HAP-1 (cell line): ENCODE measurements around the gene PARP16.

Source experiments
- DNase-seq, 2 experiments: peaks; one replicate each; pipeline ENCODE4 v3.0.0-alpha.2; 2016 to 2020; ENCODE audit warnings: low spot score in 2 of 2
- H3K27me3 ChIP-seq: fragments of 250-450 bp; sonication (Bioruptor Pico); 2 replicates; pipeline ENCODE4 v1.5.1; 2020; ENCODE audit warnings: low read depth, mild to moderate bottlenecking, moderate library complexity
- H3K36me3 ChIP-seq: fragments of 250-450 bp; sonication (Bioruptor Pico); replicated peaks from 2 replicates; pipeline ENCODE4 v1.5.1; 2020; ENCODE audit warnings: mild to moderate bottlenecking
- H3K4me1 ChIP-seq: fragments of 250-450 bp; sonication (Bioruptor Pico); 2 replicates; pipeline ENCODE4 v1.5.1; 2020; ENCODE audit warnings: mild to moderate bottlenecking
- H3K4me3 ChIP-seq: fragments of 250-450 bp; sonication (Bioruptor Pico); 2 replicates; pipeline ENCODE4 v1.5.1; 2020; ENCODE audit warnings: mild to moderate bottlenecking, moderate library complexity
- H3K9me3 ChIP-seq: fragments of 250-450 bp; sonication (Bioruptor Pico); 2 replicates; pipeline ENCODE4 v1.5.1; 2020; ENCODE audit warnings: mild to moderate bottlenecking, moderate library complexity
- in situ Hi-C: fragments of 300-500 bp; cut with MboI; formaldehyde crosslinking; loops from 3 replicates; pipeline ENCODE4 v1.14.3; 2020; ENCODE audit warnings: low sequenced_read_pairs, inconsistent platforms, mixed read lengths

The PARP16 gene

GRCh38 chr15:65222891-65223290, 63.8 kb downstream of the PARP16 start:
- no peaks in the 10 kb centered on the region for H3K9me3 ChIP-seq
- DNase-seq = no peak
- in situ Hi-C loops = no loop called here
- no peak overlapping the region for H3K4me3 ChIP-seq
- no peaks in the 10 kb centered on the region for H3K36me3 ChIP-seq
- peaks cover 21% of the 10 kb centered on the region for H3K4me1 ChIP-seq
- no peaks in the 10 kb centered on the region for H3K27me3 ChIP-seq

- no peak for DNase-seq
- Histone ChIP-seq H3K4me3 (no peak overlapping the region), H3K27me3 (no peaks in the 10 kb centered on the region), H3K4me1 (peaks cover 14% of the 10 kb centered on the region), H3K9me3 (no peaks in the 10 kb centered on the region), H3K36me3 (no peaks in the 10 kb centered on the region)
- in situ Hi-C loops = no loop called here
These were observed 65.0 kb downstream of the PARP16 start for GRCh38 chr15:65221697-65222096.

DNA sequence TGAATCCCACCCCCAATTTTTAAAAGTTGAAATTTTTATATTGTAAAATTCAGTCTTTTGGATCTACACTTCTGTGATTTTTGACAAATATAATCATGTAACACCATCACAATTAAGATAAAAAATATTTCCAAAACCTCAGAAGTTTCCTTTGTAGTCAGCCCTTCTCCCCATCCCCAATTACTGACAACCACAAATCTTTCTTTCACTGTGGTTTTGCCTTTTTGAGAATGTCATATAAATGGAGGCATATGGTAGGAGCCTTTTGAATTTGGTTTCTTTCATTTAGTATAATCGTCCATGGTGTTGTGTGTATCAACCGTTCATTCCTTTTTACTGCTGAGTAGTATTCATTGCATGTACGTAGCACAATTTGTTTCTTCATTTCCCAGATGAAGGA, 67.5 kb downstream of the PARP16 start:
- Histone ChIP-seq H3K27me3 (no peaks in the 10 kb centered on the region), H3K4me1 (peaks cover 7% of the 10 kb centered on the region), H3K4me3 (no peak overlapping the region), H3K36me3 (no peaks in the 10 kb centered on the region), H3K9me3 (no peaks in the 10 kb centered on the region)
- in situ Hi-C loops = no loop called here
- no peak for DNase-seq

GRCh38 chr15:65217526-65218482, 68.9 kb downstream of the PARP16 start:
- in situ Hi-C loops = no loop called here
- Histone ChIP-seq H3K9me3 (no peaks in the 10 kb centered on the region), H3K27me3 (no peaks in the 10 kb centered on the region), H3K4me1 (peaks cover 7% of the 10 kb centered on the region), H3K4me3 (no peak overlapping the region), H3K36me3 (no peaks in the 10 kb centered on the region)
- DNase-seq = no peak

- in situ Hi-C loops = no loop called here
- no peaks in the 10 kb centered on the region for H3K36me3 ChIP-seq
These were observed 71.2 kb downstream of the PARP16 start for GRCh38 chr15:65215496-65215895.

GRCh38 chr15:65214010-65214409, 72.7 kb downstream of the PARP16 start:
- Histone ChIP-seq H3K36me3 (no peaks in the 10 kb centered on the region), H3K9me3 (no peaks in the 10 kb centered on the region), H3K4me3 (no peak overlapping the region), H3K4me1 (peaks cover 13% of the 10 kb centered on the region), H3K27me3 (no peaks in the 10 kb centered on the region)
- DNase-seq = no peak
- in situ Hi-C loops = no loop called here

More at GRCh38 chr15:65215496-65215895, 71.2 kb downstream of the PARP16 start:
- H3K4me1 ChIP-seq = peaks cover 13% of the 10 kb centered on the region
- no peak overlapping the region for H3K4me3 ChIP-seq
- H3K9me3 ChIP-seq = no peaks in the 10 kb centered on the region
- no peak for DNase-seq
- no peaks in the 10 kb centered on the region for H3K27me3 ChIP-seq

GRCh38 chr15:65213241-65213640, 73.4 kb downstream of the PARP16 start:
- Histone ChIP-seq H3K36me3 (no peaks in the 10 kb centered on the region), H3K4me3 (no peak overlapping the region), H3K9me3 (no peaks in the 10 kb centered on the region), H3K27me3 (no peaks in the 10 kb centered on the region), H3K4me1 (peaks cover 18% of the 10 kb centered on the region)
- DNase-seq = no peak
- in situ Hi-C loops = no loop called here

- Histone ChIP-seq H3K9me3 (no peaks in the 10 kb centered on the region), H3K4me1 (peaks cover 20% of the 10 kb centered on the region), H3K4me3 (no peak overlapping the region), H3K27me3 (no peaks in the 10 kb centered on the region), H3K36me3 (no peaks in the 10 kb centered on the region)
- DNase-seq = peak; percentile 78 to 91
- in situ Hi-C loops = no loop called here
These were observed 74.6 kb downstream of the PARP16 start for GRCh38 chr15:65212097-65212496.

- Histone ChIP-seq H3K4me1 (peaks cover 20% of the 10 kb centered on the region), H3K4me3 (no peak overlapping the region), H3K36me3 (no peaks in the 10 kb centered on the region), H3K9me3 (no peaks in the 10 kb centered on the region), H3K27me3 (no peaks in the 10 kb centered on the region)
- in situ Hi-C loops = no loop called here
- DNase-seq = no peak
These were observed 75.2 kb downstream of the PARP16 start for GRCh38 chr15:65211482-65211982.

- no peaks in the 10 kb centered on the region for H3K27me3 ChIP-seq
These were observed 75.8 kb downstream of the PARP16 start, which contains the start of gene CILP for GRCh38 chr15:65210770-65211481. Gene CILP, minus strand, starts transcription at chr15:65211473. Its CDS starts 1,718 bp downstream, at chr15:65209755.

GRCh38 chr15:65209701-65210643, 76.7 kb downstream of the PARP16 start:
- Histone ChIP-seq H3K9me3 (no peaks in the 10 kb centered on the region), H3K4me3 (no peak overlapping the region), H3K36me3 (no peaks in the 10 kb centered on the region), H3K4me1 (peaks cover 13% of the 10 kb centered on the region), H3K27me3 (no peaks in the 10 kb centered on the region)
- DNase-seq = no peak
- in situ Hi-C loops = no loop called here

More at GRCh38 chr15:65210770-65211481, 75.8 kb downstream of the PARP16 start, which contains the start of gene CILP:
- no peaks in the 10 kb centered on the region for H3K36me3 ChIP-seq
- H3K4me1 ChIP-seq = peaks cover 17% of the 10 kb centered on the region
- no peak within 1 kb of the TSS for H3K4me3 ChIP-seq
- H3K9me3 ChIP-seq = no peaks in the 10 kb centered on the region
- no peak for DNase-seq
- in situ Hi-C loops = no loop called here

DNA sequence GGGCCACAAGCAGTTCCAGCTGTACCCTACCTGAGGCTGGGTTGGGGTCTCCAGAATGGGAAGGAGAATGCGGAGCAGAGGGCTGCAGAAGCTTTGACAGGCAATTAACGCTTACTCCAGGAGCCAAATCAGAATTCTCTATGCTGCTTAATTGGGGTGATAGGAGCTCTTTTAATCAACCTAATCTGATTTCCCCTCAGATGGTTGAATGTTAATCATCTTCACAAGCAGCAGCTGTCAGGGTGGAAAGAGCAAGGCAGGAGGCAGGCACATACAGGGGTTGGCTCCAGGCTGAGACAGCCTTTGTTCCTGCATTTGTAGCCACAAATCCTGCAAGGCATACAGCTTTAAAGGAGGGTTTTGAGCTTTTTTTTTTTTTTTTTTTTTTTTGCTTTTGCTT, 78.0 kb downstream of the PARP16 start:
- Histone ChIP-seq H3K27me3 (no peaks in the 10 kb centered on the region), H3K36me3 (no peaks in the 10 kb centered on the region), H3K4me3 (no peak overlapping the region), H3K9me3 (no peaks in the 10 kb centered on the region), H3K4me1 (peaks cover 13% of the 10 kb centered on the region)
- in situ Hi-C loops = no loop called here
- DNase-seq = no peak
